NCI-H226 (cell line): ENCODE results near the gene LYPD8.

Experiments used
- DNase-seq: peaks from one replicate; pipeline ENCODE4 v3.0.0-alpha.2; 2015

The LYPD8 gene

GRCh38 chr1:248696261-248696660 lies 59.3 kb downstream of the LYPD8 start:
- no peak for DNase-seq

GRCh38 chr1:248695451-248696132 lies 60.0 kb downstream of the LYPD8 start:
- peak; percentile 43 for DNase-seq

- no peak for DNase-seq
Measured at GRCh38 chr1:248691567-248692155, 63.9 kb downstream of the LYPD8 start.
